Mesenchymal stem cell (in vitro differentiated cells and primary cell): Measurements from ENCODE around the gene FURIN. TPM values are rescaled to one million over a fixed set of nuclear protein-coding genes. Genes with fewer than 3 reads are reported as not detected.

Experiments used
- DNase-seq: peaks from one replicate; pipeline ENCODE4 v3.0.0-alpha.2; 2013
- H2AFZ ChIP-seq: one replicate; pipeline ENCODE4 v1.6.1; 2013; ENCODE audit warnings: low read depth, mild to moderate bottlenecking, control low read depth, inconsistent platforms, low read length, moderate library complexity
- H2AK5ac ChIP-seq: 2 replicates; pipeline ENCODE4 v1.6.1; 2013; ENCODE audit warnings: low read length, moderate library complexity, mild to moderate bottlenecking, inconsistent platforms; ENCODE audit not compliant: severe bottlenecking
- H2BK120ac ChIP-seq: one replicate; pipeline ENCODE4 v1.6.1; 2013; ENCODE audit warnings: low read depth, mild to moderate bottlenecking, inconsistent platforms, low read length, moderate library complexity
- H2BK12ac ChIP-seq, 2 experiments: one replicate each; pipeline ENCODE4 v1.6.1; 2013; ENCODE audit warnings: inconsistent platforms in 2 of 2, low read length in 2 of 2, mild to moderate bottlenecking in 2 of 2, moderate library complexity in 2 of 2, control low read depth in 1 of 2
- H2BK15ac ChIP-seq: one replicate; pipeline ENCODE4 v1.6.1; 2013; ENCODE audit warnings: mild to moderate bottlenecking, low read depth, inconsistent platforms; ENCODE audit not compliant: poor library complexity, severe bottlenecking
- H2BK5ac ChIP-seq: 2 replicates; pipeline ENCODE4 v1.6.1; 2013; ENCODE audit warnings: low read depth, mild to moderate bottlenecking, low read length, control low read depth, inconsistent platforms; ENCODE audit not compliant: poor library complexity, severe bottlenecking
- H3K14ac ChIP-seq, 2 experiments: one replicate each; pipeline ENCODE4 v1.6.1; 2013; ENCODE audit warnings: inconsistent platforms in 2 of 2, low read length in 2 of 2, control low read depth in 1 of 2, mild to moderate bottlenecking in 1 of 2, moderate library complexity in 1 of 2
- H3K18ac ChIP-seq, 2 experiments: one replicate each; pipeline ENCODE4 v1.6.1; 2013; ENCODE audit warnings: inconsistent platforms in 2 of 2, low read length in 2 of 2, control low read depth in 1 of 2, low read depth in 1 of 2, mild to moderate bottlenecking in 1 of 2
- H3K23ac ChIP-seq, 2 experiments: one replicate each; pipeline ENCODE4 v1.6.1; 2013; ENCODE audit warnings: inconsistent platforms in 2 of 2, low read length in 2 of 2, mild to moderate bottlenecking in 2 of 2, moderate library complexity in 2 of 2, control low read depth in 1 of 2
- H3K27ac ChIP-seq: 2 replicates; pipeline ENCODE4 v1.5.1; 2013; ENCODE audit warnings: mild to moderate bottlenecking, moderate library complexity, low read length, control low read depth, inconsistent platforms; ENCODE audit not compliant: poor library complexity, severe bottlenecking
- H3K27me3 ChIP-seq, 2 experiments: 2 replicates each; pipeline versions ENCODE4 v1.6.1 to v1.7.0; 2013; ENCODE audit warnings: low read length in 2 of 2, mild to moderate bottlenecking in 2 of 2, moderate library complexity in 2 of 2, control low read depth in 1 of 2, inconsistent platforms in 1 of 2; ENCODE audit not compliant: control insufficient read depth in 1 of 2, insufficient read depth in 1 of 2
- H3K36me3 ChIP-seq, 2 experiments: 2 replicates each; pipeline versions ENCODE4 v1.6.1 to v1.7.0; 2013; ENCODE audit warnings: low read length in 2 of 2, control low read depth in 1 of 2, inconsistent platforms in 1 of 2, low read depth in 1 of 2, mild to moderate bottlenecking in 1 of 2; ENCODE audit not compliant: insufficient read depth in 2 of 2, control insufficient read depth in 1 of 2
- H3K4ac ChIP-seq, 2 experiments: one replicate each; pipeline ENCODE4 v1.6.1; 2013; ENCODE audit warnings: inconsistent platforms in 2 of 2, low read length in 2 of 2, mild to moderate bottlenecking in 2 of 2, moderate library complexity in 2 of 2, control low read depth in 1 of 2, low read depth in 1 of 2
- H3K4me1 ChIP-seq: 2 replicates; pipeline ENCODE4 v1.6.1; 2013; ENCODE audit warnings: low read depth, low read length, control low read depth; ENCODE audit not compliant: control insufficient read depth, insufficient read depth
- H3K4me2 ChIP-seq: 2 replicates; pipeline ENCODE4 v1.6.1; 2013; ENCODE audit warnings: low read length, mild to moderate bottlenecking, inconsistent platforms; ENCODE audit not compliant: poor library complexity, severe bottlenecking
- H3K4me3 ChIP-seq, 2 experiments: 2 replicates each; pipeline versions ENCODE4 v1.5.1 to v1.7.0; 2013; ENCODE audit warnings: low read length in 2 of 2, mild to moderate bottlenecking in 2 of 2, control low read depth in 1 of 2, low read depth in 1 of 2; ENCODE audit not compliant: insufficient read depth in 1 of 2
- H3K79me1 ChIP-seq: replicated peaks from 2 replicates; pipeline ENCODE4 v1.6.1; 2013; ENCODE audit warnings: mild to moderate bottlenecking, control low read depth, low read length, inconsistent platforms; ENCODE audit not compliant: poor library complexity, severe bottlenecking
- H3K9ac ChIP-seq: 2 replicates; pipeline ENCODE4 v1.7.0; 2013; ENCODE audit warnings: mild to moderate bottlenecking, low read length, moderate library complexity
- H3K9me3 ChIP-seq: 2 replicates; pipeline ENCODE4 v1.7.0; 2013; ENCODE audit warnings: mild to moderate bottlenecking, low read length; ENCODE audit not compliant: control insufficient read depth
- H4K8ac ChIP-seq: one replicate; pipeline ENCODE4 v1.6.1; 2013; ENCODE audit warnings: inconsistent platforms, mild to moderate bottlenecking, low read length, moderate library complexity
- H4K91ac ChIP-seq: one replicate; pipeline ENCODE4 v1.6.1; 2013; ENCODE audit warnings: mild to moderate bottlenecking, low read length, inconsistent platforms
- WGBS: methylation state at CpG from one replicate; pipeline ENCODE4 v1.1.7; 2013; ENCODE audit warnings: mixed read lengths; 5-methylcytosine and 5-hydroxymethylcytosine counted together
- polyA plus RNA-seq, 2 experiments: library from polyadenylated mRNA; stranded (reverse); fragments of 200-250 nt; gene quantifications; one replicate each; pipeline ENCODE4 v1.2.3, GENCODE V29; 2013

Gene FURIN
- 58.9 TPM for polyA plus RNA-seq (2013, experiment 1 of 2)
- 58.5 TPM for polyA plus RNA-seq (2013, experiment 2 of 2)

- no peak for DNase-seq
- peak within 1 kb of the TSS; percentile 82 to 88 for H3K4ac ChIP-seq
- no peak within 1 kb of the TSS for H3K4me3 ChIP-seq
- no peaks in the 10 kb centered on the region for H3K27me3 ChIP-seq
- H3K36me3 ChIP-seq = peaks cover 0 to 2% of the 10 kb centered on the region in 2 experiments
- peak within 1 kb of the TSS; percentile 37 for H3K27ac ChIP-seq
- no peaks in the 10 kb centered on the region for H3K9me3 ChIP-seq
- no peak within 1 kb of the TSS for H3K23ac ChIP-seq
- H2BK5ac ChIP-seq = peak within 1 kb of the TSS; percentile 25
- peak within 1 kb of the TSS; percentile 84 for H4K91ac ChIP-seq
- peak within 1 kb of the TSS in 1 of 2 experiments; percentile 21 for H3K14ac ChIP-seq
- WGBS = 92% methylated on average over 5 of the region's 6 CpGs
- no peaks in the 10 kb centered on the region for H3K79me1 ChIP-seq
- peak within 1 kb of the TSS; percentile 51 for H2AK5ac ChIP-seq
- peak within 1 kb of the TSS; percentile 84 for H2BK15ac ChIP-seq
- H3K9ac ChIP-seq = peak within 1 kb of the TSS; percentile 46
- no peak within 1 kb of the TSS for H3K4me2 ChIP-seq
- peaks cover 32% of the 10 kb centered on the region for H3K4me1 ChIP-seq
- peak within 1 kb of the TSS; percentile 63 to 88 for H3K18ac ChIP-seq
- H4K8ac ChIP-seq = peak within 1 kb of the TSS; percentile 89
- peak within 1 kb of the TSS; percentile 37 for H2BK120ac ChIP-seq
- H2BK12ac ChIP-seq = peak within 1 kb of the TSS; percentile 8 to 91
- no peak within 1 kb of the TSS for H2AFZ ChIP-seq
Measured at GRCh38 chr15:90868261-90868689, at the start of gene FURIN. FURIN (plus strand) TSS chr15:90868588; CDS start chr15:90875741, 7,153 bp downstream.

- Histone ChIP-seq H3K27me3 (peaks cover 0 to 34% of the 10 kb centered on the region in 2 experiments), H2BK15ac (no peak overlapping the region), H3K4me2 (no peak overlapping the region), H2BK120ac (no peak overlapping the region), H3K14ac (no peak overlapping the region), H4K91ac (no peak overlapping the region), H3K18ac (no peak overlapping the region), H3K4me3 (no peak overlapping the region), H3K27ac (no peak overlapping the region), H2BK5ac (no peak overlapping the region), H2AK5ac (no peak overlapping the region), H3K9ac (no peak overlapping the region), H3K23ac (no peak overlapping the region), H2AFZ (no peak overlapping the region), H3K79me1 (no peaks in the 10 kb centered on the region), H3K4ac (no peak overlapping the region), H3K36me3 (no peaks in the 10 kb centered on the region), H3K4me1 (peaks cover 3% of the 10 kb centered on the region), H3K9me3 (no peaks in the 10 kb centered on the region), H4K8ac (no peak overlapping the region), H2BK12ac (no peak overlapping the region)
- no peak for DNase-seq
- WGBS = 95% methylated on average over 6 of the region's 6 CpGs
Measured at GRCh38 chr15:90819390-90819789, 49.0 kb upstream of the FURIN start.

DNA sequence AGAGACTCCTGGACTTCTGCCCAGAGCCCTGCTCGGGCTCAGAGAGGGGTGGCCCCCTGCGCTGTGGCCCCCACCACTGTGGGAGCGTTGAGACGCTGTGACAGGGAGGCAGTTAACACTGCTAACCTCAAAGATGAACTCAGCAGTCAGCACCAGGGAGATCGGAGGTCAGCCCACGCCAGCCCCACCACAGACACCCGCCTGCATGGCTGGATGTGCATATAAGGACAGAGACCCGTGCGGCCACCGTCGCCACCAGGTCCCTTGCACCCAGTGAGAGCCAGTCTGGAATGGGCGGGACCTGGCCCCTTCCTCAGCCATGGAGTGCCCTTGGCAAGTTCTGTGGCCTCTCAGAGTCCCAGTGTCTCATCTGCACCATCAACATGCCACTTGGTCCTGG is 48.5 kb upstream of the FURIN start:
- Histone ChIP-seq H2AK5ac (no peak overlapping the region), H3K4ac (no peak overlapping the region), H4K91ac (no peak overlapping the region), H3K4me1 (no peaks in the 10 kb centered on the region), H3K14ac (no peak overlapping the region), H3K18ac (no peak overlapping the region), H3K27me3 (peaks cover 3 to 38% of the 10 kb centered on the region in 2 experiments), H3K23ac (no peak overlapping the region), H2BK15ac (peak overlapping the region; percentile 73), H2BK12ac (no peak overlapping the region), H2BK5ac (no peak overlapping the region), H3K27ac (no peak overlapping the region), H3K36me3 (no peaks in the 10 kb centered on the region), H2BK120ac (no peak overlapping the region), H3K9me3 (no peaks in the 10 kb centered on the region), H3K4me3 (no peak overlapping the region), H4K8ac (peak overlapping the region; percentile 10), H2AFZ (no peak overlapping the region), H3K4me2 (no peak overlapping the region), H3K9ac (no peak overlapping the region), H3K79me1 (no peaks in the 10 kb centered on the region)
- DNase-seq = no peak
- WGBS = 90% methylated on average over 12 of the region's 12 CpGs

GRCh38 chr15:90820481-90820880 is 47.9 kb upstream of the FURIN start:
- Histone ChIP-seq H4K91ac (peak overlapping the region; percentile 53), H2BK120ac (no peak overlapping the region), H3K27ac (no peak overlapping the region), H3K4me2 (no peak overlapping the region), H2BK5ac (no peak overlapping the region), H3K4me3 (no peak overlapping the region), H3K9ac (no peak overlapping the region), H3K4me1 (no peaks in the 10 kb centered on the region), H2AK5ac (no peak overlapping the region), H3K36me3 (no peaks in the 10 kb centered on the region), H2BK12ac (no peak overlapping the region), H3K14ac (no peak overlapping the region), H4K8ac (no peak overlapping the region), H3K79me1 (no peaks in the 10 kb centered on the region), H3K4ac (no peak overlapping the region), H3K27me3 (peaks cover 4 to 40% of the 10 kb centered on the region in 2 experiments), H3K18ac (no peak overlapping the region), H3K9me3 (no peaks in the 10 kb centered on the region), H2BK15ac (peak overlapping the region; percentile 57), H3K23ac (no peak overlapping the region), H2AFZ (no peak overlapping the region)
- DNase-seq = no peak
- WGBS = 100% methylated on average over 7 of the region's 7 CpGs
